ENCODE results near the gene C18orf32.
"Not testable (repeated sequence)": the region's sequence is repeated elsewhere in the genome, so short reads cannot be mapped to it uniquely, and the experiment has no call there.

C18orf32 gene

DNA sequence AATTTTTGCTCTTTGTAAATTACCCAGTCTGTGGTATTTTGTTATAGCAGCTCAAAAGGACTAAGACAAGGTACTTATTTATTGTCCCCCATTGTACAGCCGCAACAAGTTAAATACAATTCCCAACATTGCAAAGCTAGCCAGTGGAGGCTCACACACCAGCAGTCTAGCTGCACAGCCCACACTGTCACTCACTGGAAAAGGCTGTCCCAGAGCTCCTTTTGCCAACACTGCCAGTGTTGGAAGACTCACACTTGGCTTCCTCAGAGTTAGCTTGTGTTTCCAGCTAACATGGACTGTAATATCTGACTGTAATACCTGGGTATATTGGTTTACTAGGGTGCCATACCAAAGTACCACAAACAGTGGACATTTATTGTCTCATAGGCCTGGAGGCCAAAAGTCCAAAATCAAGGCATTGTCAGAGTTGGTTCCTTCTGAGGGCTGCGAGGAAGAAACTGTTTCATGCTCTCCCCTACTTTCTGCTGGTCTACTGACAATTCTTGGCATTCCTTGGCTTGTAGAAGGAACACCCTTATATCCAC is 19.9 kb downstream of the C18orf32 start:
- no peak for DNase-seq

DNA sequence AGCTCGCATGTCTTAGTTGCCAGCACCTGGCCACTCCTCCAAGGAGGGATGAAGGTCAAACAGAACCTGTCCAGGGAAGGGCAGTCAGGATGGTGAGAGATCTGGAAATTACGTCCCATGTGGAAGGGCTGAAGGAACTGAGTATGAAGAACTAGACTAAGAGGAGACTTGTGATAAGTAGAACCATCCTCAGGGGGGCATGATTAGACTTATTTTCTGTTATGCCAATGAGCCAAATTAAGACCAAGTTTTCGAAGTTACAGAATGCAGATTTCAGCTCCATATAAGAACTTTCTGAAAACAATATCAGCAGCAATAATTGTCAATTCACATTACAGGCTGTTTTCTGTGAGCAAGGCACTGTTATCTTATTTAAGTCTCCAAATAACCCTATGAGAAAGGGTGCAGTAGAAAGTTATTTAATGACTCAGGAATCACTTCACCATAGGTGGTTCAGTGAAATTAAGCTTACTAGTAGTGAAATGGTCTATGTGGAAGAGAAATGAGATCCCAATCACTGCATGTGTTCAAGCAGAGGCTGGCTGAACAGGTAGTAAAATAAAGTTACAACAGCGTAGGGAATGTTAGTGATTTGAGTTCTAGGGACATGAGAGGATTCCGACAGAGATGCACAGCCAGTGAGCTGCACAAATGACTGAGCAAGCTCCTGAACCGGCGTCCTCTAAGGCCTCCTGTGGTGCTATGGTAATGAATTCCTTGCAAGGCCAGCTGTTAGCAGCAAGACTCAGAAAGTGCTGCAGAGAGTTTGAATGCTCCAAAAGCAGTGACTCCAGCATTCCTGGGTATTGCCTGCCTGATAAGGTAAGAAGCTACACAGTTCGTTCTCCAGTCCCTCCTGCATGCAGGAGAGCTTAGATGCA is 22.1 kb downstream of the C18orf32 start:
- DNase-seq: no peak

DNA sequence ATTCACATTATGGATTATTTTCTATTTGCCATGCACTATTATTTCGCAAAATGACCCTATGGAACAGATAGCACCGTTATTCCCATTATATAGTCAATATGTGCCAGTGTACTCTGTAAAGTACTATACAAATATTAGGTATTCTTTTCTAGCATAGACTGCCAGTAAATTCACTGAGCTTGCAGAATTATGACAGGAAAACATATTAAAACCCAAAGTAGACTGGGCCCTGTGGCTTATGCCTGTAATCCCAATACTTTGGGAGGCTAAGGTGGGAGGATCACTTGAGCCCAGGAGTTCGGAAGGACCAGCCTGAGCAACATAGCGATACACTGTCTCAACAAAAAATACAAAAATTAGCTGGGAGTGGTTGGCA is 25.4 kb downstream of the C18orf32 start:
- no peak for DNase-seq

DNA sequence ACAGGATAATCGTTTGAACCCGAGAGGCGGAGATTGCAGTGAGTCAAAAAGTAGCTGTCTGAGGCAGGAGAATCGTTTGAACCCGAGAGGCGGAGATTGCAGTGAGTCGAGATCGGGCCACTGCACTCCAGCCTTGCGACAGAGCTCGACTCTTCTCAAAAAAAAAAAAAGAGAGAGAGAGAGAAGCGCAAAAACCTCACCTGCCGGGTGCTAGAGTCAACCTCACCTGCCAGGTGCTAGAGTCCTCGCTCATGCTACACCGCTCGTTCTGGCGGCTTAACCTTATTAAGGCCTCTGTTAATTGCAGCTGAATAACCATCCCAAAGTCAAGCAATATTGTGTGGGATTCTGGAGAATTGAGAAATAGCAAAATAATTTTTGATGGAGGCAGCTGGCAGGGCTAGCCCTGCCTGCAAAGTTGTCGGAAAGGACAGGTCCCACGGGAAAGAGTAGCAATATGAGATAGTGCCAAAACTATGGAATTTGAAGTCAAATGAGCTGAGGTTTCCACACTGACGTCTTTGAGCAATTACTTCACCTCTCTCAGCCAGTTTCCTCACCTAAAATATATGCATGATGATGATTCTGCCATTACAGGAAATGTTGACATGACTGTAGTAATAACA is 25.9 kb downstream of the C18orf32 start:
- DNase-seq: no peak

DNA sequence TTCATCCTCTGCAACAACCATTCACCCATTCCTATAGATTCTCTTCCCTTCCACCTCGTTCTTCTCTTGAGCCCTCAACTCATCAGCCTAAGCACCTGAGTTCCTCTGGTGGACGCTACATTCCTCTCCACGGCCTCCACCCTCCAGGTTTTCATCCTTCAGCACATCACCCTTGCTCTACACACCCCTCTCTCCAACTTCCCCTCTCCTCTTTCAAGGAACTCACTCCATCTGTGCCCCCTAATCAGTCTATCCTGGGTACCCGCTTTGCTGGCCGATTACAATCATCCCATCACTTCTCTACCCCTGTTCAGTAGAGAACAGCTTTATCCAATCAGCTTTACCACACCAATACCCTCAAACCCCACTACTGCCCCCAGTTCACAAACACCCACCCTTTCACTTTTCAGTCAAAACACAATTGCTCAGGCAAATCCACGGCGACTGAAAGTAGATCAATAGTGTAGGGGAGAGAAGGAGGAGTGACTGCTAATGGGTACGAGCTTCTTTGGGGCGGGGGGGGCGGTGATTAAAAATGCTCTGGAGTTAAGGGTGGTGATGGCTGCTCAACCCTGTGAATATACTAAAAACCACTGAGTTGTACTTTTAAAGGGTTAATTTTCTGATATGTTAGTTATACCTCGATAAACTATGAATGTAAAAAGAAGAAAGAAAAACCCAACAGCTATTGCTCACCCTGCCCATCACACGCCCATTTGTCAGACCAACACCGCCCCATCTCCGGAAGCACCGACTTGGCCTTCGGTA is 27.4 kb downstream of the C18orf32 start:
- no peak for DNase-seq

DNA sequence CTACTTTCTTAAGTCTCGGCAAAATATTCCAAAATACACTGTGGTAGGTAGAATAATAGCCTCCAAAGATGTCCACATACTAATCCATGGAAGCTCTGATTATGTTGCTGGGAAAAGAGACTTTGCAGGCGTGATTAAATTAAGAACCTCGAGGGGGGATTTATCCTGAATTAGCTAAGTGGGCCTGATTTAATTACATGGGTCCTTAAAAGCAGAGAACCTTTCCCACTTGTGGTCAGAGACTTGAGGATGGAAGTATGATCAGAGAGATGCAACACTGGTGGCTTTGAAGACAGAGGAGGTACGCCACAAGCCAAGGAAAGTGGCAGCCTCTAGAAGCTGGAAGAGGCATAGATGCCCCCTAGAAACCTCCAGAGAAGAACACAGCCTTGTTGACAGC is 29.4 kb downstream of the C18orf32 start:
- DNase-seq: no peak

DNA sequence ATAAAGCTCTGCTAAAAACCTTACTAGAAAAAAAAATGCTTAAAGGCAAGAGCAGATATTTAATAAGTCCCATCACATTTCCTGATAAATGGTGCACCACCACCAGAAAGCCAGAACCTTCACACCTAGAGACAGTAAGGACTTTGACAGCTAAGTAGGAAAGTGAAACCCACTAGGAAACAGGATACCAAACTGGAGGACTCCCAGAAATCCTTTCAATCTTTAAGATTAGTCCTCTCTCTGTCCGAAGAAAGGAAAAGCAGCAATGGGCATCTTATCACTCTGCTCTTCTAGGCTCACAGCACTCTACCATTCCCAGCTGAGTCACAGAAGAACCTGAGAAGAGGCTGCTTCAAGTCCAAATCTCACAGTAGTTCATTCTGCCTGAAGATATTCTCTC is 30.2 kb downstream of the C18orf32 start:
- no peak for DNase-seq

DNA sequence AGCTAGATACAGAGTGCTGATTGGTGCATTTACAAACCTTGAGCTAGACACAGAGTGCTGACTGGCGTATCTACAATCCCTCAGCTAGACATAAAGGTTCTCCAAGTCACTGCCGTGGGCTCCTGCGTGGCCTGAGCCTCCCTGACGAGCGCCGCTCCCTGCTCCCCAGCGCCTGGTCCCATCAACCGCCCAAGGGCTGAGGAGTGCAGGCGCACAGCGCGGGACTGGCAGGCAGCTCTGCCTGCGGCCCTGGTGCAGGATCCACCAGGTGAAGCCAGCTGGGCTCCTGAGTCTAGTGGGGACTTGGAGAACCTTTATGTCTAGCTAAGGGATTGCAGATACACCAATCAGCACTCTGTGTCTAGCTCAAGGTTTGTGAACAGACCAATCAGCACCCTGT is 34.5 kb downstream of the C18orf32 start:
- DNase-seq: not testable (repeated sequence)

DNA sequence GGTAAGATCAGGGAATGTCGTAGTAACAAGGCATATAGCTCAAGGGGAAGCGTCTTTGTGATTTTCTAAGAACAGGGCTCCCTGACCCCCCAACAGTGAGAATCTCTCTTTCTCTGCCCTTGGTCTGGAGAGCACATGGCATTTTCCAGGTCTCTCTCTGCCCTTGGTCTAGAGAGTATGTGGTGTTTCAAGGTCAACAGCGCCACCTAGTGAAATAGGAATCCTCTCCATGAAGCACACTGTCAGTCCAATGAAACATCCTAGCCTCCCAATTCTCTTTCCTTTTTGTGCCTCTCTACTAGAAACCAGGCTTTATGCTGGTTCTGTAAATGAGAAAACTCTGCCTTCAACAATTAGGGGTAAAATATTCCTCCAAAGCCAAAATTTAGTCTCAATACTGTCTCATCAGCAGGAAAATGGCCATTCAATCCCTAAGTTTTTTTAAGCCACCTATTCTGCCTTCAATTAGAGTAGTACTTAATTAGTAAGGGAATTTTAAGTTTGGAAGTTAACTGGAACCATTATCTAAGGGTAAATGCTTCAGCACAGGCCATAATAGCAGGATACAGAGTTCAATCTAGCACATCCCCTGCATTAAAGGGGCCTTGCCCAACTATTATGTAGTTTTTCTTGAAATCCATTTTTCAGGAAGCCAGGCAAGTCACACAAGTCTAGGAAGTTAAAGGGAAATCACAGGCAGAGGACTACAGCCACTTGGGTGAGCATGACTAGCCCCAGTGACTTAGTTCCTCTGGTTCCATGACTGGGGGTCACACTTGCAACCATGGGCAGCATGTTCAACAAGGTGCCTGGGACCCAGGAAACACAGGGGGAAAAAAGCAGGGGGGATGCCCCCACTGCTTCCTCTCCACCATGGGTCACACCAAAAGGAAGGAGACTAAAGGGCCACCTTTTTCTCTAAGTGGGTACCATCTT is 39.0 kb downstream of the C18orf32 start:
- DNase-seq: no peak

DNA sequence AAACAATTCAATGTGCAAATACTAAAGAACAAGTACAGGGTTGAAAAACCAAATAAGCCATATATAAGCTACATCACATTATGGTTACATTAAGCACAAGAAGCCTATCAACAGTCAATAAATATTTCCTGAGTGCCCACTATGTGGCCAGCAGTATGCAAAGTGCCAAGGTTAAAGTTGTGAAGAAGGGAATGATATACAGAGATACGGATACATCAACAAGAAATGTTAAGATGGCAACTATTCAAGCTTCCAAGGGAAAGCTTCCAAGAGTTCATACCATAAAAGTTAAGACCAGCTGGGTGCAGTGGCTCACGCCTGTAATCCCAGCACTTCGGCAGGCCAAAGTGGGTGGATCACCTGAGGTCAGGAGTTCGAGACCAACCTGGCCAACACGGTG is 40.6 kb downstream of the C18orf32 start:
- no peak for DNase-seq

DNA sequence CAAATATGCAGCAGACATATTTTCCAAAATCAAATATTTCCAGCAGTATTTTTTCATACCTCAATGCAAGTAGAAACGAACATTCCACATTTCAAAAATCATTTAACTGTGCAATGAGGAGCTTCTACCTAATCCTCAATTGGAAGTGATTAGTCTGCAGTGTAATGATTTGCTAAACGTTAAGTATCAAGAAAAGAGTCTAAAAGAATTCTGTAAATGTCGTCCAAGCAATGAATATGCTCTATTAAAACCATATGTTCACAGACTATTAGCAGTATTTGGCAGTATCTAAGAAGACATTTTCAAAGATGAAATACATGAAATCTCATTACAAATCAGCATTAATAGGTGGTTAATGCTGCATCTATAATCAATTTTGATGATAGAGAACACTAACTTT is 42.5 kb downstream of the C18orf32 start:
- DNase-seq: no peak

DNA sequence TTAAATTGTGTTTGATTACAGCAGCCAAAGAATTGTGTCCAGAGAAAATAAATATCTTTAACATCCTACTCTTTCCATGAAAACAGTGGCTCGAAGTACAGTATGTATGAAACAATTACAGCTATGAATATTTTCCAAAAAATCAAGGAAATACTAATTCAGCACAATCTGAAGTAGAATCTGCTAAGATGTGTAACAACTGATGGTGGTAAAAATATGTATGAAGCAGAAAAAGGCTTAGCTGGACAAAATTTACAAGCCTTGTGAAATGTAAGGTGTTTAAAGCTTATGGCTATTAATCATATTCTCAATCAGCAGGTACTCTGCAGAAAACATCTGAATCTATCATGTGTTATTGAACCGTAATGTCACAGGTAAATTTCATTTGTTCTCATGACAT is 43.2 kb downstream of the C18orf32 start:
- no peak for DNase-seq

DNA sequence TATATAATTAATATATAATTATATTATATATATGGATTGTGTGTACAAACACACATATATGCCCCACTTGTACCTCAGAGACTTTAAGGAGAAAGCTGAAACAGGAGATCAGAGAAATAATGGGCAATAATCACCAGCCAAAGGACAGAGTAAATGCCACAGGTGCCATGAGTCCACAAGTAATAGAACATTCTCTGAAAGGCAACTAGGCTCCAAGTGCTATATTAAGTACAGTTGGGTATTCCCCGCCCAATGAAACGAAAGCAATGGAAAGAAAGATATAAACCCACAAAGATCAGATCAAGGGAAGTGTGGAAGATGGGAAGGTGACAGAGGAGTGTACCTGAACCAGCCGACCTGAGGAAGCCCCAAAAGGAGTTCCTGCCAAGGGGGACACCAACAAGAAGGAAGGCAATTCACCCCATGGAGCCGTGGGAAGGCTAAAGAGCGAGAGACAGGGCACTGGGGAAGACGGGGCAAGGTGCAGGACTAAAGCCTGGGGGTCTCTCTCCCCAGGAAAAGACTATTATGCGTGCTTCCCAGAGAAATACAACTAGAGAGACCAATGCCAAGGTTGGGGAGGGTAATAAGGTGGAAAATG is 45.6 kb downstream of the C18orf32 start:
- DNase-seq: no peak

DNA sequence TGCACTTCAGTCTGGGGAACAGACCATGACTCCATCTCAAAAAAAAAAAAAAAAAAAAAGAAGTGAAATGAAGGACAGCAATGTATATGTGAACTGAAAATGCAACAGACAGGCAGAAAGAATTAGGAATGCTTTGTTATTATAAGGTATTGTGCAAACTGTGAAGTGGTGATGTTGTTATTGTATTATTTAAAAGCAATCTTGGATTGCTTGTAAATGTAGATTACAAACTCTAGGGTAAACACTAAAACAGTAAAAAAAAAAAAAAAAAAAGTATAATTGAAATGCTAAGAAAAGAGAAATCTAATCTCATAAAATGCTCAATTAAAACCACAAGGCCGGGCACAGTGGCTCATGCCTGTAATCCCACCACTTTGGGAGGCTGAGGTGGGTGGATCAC is 51.9 kb downstream of the C18orf32 start:
- no peak for DNase-seq

DNA sequence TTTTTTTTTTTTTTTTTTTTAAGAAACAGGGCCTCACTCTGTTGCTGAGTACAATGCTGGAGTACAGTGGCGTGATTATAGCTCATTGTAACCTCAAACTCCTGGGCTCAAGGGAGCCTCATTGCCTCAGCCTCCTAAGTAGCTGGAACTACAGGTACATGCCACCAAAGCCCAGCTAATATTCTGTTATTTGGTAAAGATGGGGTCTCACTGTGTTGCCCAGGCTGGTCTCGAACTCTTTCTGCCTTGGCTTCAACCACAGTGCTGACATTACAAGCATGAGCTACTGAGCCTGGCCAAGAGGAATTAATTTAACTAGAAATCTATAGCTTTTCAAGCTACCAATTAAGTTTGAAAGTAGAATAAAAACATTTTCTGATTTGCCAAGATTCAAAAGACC is 54.4 kb downstream of the C18orf32 start:
- no peak for DNase-seq

DNA sequence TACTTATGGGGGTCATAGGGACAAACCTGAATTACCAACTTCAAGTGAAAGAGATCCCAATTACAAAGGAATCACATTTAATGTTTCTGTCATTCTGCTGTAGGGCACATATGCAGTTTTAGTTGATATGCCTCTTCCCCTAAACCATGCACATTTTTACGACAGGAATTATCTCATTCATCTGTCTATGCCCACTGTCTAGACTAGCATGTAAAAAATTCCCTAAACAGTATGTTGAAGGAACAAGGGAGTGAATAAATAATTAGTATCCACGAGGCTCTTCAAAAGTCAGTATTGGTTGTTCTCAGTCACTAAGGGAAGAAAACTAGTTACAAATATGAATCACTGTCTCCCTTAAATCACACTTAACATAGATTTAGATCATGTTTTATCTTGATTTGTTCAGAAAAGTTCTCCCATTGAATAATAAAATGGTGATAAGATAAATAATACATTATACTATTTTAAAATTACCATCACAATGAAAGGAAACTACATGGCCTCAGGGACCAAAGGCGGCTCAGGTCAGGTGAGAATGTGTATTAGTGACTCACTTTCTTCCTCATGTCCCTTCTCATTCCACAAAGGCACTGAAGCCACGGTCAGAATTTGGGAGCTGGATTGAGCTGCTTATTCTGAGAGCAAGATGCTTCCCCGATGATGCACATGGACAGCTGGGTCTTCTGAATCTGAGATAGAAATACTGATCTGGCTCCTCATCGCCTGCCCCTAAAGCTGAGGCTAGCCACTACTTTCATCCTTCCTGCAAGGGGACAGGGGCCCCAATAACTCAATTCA is 55.7 kb downstream of the C18orf32 start:
- no peak for DNase-seq
